NCI-H146 treated with DMSO at 0.1 percent for 48 hours (cell line): ENCODE data around the gene CPTP.

ENCODE experiments used
- DNase-seq: peaks from one replicate; lab custom pipeline; 2025; ENCODE audit not compliant: unreplicated experiment; lab: John Stamatoyannopoulos, UW

Gene CPTP

DNA sequence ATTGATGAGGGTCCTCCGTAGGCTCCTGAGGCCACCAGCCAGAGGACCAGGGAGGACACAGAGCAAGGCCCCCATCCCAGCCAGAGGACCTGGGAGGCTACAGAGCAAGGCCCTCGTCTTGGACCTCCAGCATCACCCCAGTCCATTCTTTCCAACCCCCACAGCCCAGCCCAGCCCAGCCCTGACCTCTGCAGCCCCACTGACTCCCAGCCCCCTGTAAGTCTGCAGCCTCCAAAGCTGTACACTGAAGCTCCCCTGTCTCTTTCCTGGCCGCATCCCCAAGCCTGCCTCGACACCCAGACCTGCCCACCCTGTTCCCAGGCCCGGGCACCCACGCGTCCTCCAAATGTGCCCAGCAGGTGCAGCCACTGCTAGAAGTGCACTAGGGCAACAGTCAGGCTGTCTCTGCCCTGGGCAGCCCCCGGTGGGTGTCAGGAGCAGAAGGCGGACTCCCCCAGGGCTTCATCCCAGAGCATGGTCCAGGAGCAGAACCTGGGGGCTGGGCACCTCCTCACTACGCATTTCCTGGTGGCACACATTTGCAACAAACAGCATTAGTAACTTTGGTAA, 22.5 kb downstream of the CPTP start:
- no peak for DNase-seq

DNA sequence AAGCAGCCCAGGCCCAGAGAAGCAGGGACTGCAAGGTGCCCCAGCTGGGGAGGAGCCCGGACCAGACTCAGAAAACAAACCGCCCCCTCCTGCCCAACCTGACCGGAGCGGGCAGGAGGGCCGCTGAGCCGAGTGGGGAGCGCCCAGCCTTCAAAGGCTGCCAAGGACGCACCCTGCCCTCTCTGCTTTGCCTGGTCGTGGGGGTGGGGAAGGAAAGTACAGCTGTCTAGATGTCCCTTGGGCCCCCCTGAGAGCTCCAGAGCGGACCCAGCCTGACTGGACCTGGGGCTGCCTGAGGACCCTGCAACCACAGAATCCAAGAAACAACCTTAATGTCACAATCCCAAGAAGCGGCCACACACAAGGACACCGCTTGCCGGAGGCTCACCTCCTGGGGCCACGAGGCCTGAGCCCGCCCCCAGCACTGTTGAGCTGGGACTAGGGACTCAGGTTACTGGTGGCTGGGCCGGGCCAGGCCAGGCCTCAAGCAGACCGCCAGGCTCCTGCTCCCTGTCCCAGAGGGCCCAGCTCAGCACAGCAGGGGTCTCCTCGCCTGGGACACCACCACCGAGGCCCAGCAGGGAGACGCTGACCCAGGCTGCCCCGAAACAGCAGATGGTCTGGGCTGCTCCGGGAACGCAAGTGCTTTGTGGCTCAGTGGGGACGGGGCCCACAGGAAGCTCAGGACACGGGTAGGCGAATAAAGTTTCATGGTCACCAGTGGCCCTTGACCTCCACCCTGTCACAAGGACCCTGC, 23.2 kb downstream of the CPTP start:
- no peak for DNase-seq

DNA sequence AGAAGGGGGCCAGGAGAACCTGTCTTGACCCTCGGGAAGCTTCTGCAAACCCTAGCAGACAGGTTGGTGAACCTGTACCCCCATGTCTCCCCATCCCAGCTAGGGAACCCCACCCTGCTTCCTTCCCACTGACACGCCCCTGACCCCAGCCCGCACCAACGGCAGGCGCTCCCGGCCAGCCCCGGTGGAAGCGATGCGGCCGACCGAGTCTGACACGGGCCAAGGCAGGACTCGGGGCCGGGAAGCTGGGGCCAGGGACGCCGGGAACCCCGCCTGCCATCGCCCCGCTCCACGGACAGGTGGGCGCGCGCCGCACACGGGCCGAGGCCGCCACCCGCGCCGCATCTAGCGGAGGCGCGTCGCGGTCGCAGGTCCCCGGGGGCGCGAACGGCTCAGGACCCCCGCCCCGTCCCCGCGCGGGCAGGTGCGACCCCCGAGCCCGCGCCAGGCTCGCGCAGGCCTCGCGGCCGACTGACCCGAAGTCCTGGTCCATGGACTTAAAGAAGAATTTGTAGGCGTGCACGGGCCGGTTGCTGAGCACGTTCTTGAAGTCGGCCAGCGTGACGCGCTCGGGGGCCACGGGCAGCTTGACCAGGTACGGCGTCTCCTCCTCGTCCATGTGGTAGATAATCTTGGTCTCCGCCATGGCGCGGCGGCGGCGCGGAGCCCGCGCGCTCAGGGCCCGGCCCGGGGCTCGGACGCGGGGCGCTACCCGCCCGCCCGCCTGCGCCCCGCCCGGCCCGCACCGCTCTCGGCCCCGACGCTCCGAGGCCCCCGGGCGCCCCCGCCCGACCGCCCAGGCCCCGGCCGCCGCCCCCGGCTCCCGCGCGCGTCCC, 24.0 kb downstream of the CPTP start:
- no peak for DNase-seq

DNA sequence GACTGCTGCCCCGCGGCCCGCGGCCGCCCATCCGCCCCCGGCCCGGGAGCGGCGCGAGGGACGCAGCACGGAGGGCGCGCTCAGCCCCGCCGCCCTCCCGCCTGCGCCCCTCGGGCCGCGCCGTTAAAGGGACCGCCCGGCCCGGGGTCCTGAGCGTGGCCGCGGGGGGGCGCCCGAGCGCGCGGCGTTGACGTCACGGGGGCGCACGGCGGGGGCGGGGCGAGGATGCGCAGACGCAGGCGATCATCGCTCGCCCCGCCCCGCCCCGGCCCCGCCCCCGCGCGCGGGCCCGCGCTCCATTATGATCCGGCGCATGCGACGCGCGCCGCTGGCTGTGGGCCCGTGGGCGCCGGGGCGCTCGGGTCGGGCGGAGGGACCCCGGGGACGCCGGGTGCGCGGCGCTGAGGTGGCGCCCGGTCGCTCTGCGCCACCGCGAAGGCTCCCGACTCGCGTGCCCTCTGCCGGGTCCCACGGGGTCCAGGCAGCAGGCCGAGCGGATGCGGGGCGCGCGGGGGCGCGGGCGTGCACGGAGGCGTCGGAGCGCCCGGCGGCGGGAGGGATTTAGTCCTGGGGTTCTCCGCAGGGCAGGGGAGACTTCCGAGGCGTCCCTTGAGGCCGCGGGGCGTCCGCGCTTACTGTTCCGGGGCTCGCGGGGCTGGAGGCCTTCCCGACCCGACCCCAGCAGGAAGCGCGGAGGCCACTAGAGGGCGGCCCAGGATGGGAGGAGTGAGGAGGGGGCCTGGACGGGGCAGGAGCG, 24.8 kb downstream of the CPTP start, which contains the start of gene DVL1:
DVL1 (minus strand) TSS at position 163 of the 757 bp plus-strand sequence. CDS start 353 bp downstream, outside the sequence.
- DNase-seq = no peak

DNA sequence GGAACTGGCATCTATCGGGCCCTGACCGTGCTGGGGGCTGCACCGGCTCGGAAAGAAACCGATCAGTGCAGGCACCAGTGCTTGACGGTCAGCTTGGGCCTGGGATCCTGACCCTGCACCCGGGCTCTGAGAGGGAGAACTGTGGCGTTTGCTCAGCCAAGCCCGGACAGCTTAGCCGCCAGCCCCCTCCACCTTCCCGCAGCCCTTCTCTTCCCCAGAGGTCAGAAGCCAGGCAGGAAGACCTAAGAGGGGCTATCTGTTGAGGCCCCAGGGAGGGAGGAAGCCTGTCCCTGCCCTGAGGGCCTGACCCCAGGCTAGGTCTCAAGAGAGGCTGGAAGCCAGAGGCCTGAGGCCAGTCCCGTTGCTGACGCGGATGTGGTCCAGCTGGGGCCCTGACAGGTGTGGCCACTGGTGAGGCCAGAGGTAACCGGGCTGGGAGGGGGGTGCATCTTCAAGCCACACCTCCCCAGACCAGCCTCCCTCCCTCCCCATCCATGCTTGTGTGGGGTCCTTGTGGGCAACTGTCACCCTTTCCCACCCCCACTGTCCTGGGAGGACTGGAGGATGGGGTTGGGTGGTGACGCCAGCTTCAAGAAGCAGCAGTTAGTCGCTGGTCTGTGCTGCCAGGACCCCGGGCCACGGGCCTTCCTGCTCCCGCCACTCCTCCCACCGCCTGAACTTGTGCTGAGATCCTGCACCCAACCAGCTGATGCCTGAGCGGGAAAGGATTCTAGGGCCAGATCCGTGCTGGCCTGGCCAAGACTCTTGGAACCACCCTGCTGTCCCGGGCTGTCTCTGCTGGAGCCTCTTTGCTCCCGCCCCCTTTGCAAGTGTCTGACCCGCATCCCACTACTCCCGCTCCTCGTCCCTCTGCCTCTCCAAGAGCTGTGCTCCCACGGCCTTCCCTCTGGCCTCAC, 27.2 kb downstream of the CPTP start:
- DNase-seq = no peak

DNA sequence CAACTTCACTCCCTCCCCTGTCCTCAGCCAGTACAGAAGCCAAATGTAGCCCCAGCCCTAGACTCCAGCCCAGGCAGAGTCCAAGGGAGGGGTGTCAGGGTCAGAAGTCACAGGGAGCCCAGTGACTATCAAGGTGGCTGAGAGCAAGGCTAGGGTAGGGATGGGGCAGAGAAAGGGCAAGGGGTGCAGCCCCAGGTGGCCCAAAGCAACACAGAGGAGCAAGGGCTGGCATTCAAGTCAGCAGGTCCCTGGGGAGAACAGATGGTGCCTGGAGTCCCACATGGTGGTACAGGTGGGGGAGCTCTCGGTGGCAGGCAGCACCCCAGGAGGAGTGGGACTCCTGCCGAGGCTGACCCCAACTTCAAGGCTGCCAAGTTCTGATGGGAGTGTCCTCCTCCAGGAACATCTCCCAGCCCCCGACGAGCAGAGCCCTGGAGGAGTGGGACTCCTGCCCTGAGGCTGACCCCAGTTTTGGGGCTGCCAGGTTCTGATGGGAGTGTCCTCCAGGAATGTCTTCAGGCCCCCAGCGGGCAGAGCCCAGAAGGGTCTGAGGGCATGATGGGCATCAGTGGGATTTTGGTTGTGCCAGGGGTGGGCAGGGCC, 28.3 kb downstream of the CPTP start:
- DNase-seq = no peak

DNA sequence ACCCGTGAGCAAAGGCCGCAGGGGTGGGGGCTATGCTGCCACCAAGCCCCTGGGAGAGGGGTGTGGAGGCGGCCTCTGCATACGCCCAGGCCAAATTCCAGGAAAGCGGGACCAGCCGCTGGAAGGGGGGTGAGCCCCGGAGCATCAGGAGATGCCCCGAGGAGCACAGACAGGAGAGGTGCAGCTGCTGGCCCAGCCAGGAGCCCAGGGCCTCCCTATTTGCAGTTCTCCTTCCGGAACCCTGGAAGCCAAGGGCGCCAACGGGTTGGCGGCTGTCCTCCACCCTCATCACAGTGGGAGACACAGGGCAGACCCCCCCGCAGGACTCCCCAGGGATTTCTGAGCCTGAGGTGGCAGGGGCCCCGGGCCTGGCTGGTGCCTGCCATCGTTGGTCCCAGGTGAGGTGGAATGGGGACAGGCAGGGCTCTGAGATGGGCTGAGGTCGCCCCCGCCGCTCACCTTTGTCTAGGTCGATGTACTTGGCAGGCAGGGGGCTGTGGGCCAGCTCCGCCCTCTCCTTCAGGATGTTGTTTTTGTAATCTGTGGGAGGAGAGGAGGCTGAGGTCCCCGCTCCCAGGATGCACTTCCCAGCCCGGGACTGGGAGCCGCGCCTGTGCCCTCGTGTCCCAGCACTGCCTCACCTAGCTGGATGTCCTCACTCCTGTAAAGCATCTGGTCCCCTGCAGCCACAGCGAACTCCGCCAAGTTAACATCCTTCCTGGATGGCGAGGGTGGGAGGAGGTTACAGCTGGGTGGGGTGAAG, 29.0 kb downstream of the CPTP start:
- DNase-seq = no peak

DNA sequence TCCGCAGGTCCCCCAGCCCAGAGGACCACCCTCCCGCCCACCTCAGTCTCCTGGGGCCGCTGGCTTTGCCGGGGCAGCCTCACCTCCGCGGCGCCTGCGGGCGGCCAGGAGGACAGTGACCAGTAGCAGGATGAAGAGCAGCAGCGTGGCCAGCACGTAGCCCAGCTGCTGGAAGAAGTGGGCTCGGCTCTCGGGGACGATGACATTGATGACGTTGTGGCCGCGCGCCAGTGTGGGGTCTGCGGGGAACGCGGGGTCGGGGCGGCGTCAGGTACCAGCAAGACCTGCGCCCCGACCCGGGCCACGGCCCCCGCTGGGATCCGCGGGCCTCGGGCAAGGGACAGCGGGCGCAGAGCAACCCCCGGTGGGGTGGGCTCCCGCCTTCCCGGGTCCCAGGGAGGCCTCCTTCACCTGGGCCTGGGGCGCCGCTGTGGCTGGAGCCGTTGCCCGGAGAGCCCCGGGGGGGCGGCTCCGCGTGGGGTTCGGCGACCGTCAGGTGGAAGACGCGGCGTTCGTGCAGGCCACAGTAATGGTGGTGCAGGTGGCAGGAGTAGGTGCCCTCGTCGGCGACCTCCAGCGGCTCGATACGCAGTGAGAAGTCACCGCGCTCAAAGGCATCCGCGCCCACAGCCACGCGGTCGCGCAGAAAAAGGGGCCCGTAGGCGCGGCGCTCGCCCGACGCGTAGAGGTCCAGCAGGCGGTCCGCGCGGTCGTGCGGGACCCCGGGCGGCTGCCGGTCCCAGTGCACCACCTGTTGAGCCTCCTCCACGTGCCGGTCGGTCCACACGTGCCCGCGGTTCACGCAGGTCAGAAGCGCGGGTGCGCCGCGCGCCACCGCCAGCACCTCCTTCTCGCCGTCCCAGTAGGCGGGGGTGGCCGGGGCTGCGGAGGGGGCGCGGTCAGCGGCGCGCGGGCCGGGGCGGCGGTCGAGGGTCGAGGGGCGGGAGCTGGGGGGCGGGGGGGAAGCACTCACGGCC, 30.0 kb downstream of the CPTP start:
- no peak for DNase-seq

DNA sequence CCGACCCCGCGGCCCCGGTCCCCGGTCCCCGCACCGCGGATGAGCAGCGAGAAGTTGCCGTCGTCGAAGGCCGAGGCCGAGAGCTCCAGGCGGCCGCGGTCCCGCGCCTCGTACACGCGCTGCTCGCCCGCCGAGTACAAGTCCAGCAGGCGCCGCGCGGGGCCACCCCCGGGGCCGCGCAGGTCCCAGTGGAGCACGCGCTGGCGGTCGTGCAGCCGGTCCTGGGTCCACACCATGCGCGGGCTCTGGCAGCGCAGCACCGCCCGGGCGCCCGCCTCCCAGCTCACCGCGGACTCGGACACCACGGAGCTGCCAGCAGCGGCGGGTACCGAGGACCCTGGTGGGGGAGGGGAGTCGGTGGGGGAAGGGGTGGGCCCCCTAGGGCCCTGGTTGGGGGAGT, 30.8 kb downstream of the CPTP start:
- no peak for DNase-seq

DNA sequence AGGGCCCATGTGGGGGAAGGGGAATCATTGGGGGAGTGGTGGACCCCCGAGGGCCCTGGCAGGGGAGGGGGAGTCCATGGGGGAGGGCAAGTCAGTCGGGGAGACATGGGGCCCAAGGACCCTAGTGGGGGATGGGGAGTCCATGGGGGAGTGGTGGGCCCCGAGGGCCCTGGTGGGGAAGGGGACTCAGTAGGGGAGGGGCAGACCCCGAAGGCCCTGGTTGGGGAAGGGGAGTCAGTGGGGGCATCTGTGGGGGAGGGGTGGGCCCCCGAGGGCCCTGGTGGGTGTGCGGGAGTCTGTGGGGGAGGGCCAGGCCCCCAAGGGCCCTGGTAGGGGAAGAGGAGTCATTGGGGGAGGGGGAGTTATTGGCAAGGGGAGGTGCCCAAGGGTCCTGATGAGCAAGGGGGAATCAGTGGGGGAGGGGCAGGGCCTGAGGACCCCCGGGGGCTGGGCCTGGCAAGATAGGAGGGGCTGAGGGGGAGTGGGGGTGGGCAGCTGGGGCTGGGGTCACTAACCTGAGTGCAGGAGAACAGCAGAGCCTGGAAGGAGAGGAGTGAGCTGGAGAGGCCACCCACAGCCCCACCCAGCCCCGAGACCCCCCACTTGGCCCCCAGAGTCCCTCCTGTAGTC, 31.7 kb downstream of the CPTP start:
- DNase-seq = no peak

DNA sequence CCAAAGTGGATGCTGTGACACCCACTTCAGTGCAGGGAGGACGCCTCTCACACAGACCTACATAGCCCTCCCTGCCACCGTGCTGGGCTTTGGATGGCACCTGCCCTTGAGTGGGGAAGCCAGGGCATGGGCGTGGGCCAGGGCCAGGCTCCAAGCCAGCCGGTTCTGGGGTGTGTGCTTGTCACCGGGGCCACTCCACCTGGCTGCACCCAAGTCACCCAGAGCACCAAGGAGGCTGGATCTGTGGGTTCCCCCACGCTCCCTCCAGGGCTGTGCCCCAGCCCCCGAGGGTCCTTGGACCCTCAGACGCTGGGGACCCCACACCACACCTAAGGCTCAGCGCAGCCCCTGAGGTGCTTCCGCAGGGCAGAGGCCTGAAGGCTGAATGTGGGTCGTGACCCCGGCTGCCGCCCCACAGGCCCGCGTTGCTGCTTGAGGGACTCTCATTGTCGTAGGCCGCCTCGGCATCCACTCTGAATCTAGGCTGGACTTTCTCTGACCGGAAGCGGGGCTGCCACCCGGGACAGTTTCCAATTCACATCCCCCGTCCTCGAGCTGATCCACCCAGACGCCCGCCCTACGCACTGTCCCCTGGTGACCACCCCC, 32.3 kb downstream of the CPTP start:
- no peak for DNase-seq

DNA sequence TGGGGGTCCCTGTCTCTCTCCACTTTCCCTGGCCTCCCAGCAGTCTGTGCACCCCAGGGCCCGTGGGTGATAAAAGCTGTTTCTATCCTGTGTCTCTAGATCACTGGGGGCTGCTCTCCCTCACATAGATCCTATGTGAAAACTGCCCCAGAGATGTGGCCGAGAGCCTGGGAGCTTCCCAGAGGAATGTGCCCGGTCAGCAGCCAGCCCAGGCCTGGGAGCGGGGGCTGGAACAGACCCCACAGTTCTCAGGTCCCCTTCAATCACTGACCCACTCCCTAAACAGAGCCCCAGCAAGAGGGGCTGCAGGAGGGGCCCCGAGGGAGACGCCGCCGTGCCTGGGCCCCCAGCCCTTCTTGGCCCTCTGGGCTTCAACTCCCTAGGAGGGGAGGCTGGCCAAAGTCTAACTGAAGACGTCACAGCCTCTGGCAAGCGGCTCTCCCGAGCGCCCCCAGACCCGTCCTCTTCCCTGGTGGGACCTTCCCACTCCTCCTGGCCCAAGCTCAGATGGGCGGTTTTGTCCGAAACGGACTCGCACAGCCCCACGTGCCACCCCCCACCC, 33.4 kb downstream of the CPTP start:
- no peak for DNase-seq

DNA sequence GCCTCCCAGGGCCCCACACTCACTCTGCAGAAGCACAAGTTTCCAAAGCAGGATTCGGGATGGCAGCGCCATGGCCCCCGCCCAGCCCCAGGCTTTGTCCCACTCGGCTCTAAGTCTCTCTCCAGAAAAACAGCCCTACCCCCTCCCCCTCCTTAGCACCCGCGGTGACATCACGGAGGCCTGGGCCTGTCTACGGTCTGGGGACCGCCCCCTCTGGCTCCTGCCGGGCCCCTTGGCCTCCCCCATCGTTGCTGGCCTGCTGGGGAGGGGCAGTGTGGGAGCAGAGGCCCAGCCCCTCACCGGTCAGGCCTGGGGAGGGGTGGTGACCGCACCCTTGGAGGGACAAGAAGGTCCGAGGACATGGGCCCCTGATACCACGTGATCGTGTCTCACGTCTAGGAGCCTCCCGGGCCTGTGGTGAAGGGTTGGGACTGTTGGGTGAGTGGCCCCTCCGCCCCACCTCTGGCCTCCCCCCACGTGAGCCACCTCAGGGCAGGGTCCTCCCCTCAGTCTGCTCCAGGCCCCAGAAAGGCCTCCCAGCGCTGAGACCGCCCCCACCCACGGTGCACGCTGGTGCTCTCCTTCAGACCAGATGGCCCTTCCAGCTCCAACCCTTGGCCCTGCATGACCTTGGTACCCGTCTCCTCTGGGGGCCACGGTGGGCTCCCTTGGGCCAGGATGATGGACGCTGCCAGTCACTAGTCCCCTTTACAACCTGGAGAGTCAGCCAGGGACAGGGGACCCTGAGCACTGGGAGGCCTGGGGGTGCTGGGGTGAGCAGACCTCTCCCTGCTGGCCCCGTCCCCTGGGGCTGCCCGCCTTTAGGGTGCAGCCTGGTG, 34.0 kb downstream of the CPTP start, which contains the start of gene MXRA8:
MXRA8 (minus strand) TSS at position 123 of the 839 bp plus-strand sequence; CDS start at position 72, 51 bp downstream.
- no peak for DNase-seq

DNA sequence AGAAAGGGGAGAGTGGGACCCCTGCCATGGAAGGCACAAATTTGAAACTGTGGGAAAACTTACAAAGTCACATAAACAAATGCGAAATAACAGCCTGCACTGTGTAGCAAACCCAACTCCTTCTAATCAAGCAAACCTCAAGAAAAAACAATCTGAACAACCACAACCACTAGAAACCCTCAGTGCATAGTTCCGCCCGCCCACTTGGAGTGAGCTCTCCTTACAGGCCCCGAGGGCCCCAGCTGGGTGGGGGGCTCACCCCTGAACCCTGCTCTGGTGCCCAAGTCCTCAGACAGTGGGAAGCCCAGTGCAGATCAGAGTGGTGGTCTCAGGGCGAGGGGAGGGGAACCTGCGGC, 34.7 kb downstream of the CPTP start:
- no peak for DNase-seq

DNA sequence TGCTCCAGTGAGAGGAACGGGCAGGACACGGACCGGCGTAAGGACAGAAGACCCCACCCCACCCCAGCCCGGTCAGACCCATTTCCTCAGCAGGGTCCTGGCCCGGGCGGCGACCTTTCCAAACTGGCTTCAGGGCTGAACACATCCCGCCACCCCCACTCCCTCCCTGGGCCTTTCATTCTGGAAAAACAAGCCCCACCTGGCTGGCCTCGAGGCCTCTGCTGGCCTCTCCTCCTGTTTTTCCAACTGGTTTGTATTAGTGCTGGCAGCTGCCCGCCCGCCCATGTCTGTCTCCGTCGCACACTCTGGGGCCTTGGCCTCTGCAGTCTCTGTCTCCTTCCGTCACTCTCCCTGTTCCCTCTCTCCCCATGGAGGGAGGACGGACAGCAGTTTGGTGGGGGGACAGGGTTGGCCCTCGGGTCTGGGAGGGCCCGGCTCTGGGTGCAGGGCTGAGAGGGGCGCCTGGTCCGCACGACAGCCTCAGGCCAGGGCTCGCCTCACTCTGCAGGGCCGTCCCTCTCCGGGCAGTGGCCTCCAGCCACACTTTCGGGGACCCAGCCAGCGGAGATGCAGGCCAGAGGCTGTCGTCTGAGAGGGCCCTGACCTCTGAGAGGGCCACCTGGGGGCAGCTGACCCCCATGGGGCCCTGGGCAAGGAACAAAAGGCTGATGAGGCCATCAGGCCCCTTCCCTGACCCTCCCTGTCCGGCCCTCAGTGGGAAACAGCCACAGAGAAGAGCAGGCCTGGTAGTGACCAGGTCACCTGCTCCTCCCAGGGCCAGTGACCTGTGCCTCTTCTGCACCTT, 35.3 kb downstream of the CPTP start:
- no peak for DNase-seq
